Renal pelvis (tissue), 4 donors: Measurements from ENCODE around the gene ITSN2. TPM values are rescaled to one million over a fixed set of nuclear protein-coding genes. Genes with fewer than 3 reads are reported as not detected.
"Not testable (repeated sequence)": the region's sequence is repeated elsewhere in the genome, so short reads cannot be mapped to it uniquely, and the experiment has no call there.

Experiments used
- DNase-seq: peaks from one replicate; pipeline ENCODE4 v3.0.0-alpha.2; 2013
- polyA plus RNA-seq, 3 donors: library from polyadenylated mRNA; unstranded; fragments of 120-200 nt; gene quantifications; one replicate each; pipeline ENCODE4 v1.2.1, GENCODE V29; 2013; ENCODE audit not compliant: insufficient read length in 3 of 3

Gene ITSN2
- polyA plus RNA-seq, 3 donors = 23.6 to 33.4 (median 25.0) TPM

DNA sequence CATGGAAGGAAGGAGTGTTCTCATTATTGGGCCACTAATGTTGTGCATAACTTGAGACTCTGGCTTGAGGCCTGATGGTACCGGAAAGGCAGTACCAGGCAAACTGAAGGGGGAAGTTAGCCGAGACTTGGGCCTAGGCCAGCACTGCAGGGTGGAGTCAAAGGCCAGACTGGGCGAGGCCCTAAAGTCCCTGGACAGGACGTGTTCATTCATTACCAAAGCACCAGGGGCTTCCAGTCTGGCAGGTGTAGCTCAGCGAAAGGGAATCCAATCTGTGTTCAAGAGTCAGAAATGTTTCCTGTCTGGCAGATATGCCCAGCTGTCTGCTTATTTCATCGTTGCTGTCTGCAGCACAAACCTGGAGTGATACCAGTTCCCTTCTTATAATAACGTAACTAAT, 4.7 kb upstream of the ITSN2 start:
- no peak for DNase-seq

DNA sequence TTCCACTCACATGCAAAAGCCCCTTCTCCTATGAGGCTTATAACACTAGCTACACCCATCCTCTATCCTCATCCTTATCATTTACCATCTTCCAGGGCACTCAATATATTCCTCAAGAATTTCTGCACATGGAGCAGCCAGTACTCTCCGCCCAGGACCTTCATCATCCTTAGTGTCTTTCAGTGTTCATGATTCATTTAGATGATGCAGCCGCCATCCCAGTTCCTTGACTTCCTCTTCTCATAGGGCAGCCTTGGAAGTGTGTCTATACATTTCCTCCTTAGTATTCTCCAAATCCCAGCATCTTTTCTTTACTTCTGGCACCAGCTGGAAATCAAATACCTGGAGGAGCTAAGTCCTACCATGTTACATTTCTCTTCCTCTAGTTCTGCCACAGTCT, 3.0 kb upstream of the ITSN2 start:
- no peak for DNase-seq

DNA sequence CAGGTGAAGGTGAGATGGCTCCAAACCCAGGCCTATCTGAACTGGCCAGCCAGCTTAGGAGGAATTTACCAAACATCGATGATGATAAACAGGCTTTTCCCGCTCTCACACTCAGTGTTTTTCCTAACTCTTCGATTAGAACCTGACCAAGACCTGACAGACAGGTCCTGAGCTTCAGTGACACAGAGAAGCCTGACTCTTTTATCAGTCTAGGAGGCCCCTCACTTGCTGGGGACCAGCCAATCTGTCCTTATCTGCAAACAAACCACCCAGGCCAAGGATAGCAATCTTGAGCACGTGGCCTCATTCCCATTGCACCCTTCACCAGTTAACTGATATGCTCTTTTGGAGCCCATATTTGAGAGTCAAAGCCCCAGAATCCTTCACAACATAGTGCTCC, 1.9 kb upstream of the ITSN2 start:
- DNase-seq = no peak

DNA sequence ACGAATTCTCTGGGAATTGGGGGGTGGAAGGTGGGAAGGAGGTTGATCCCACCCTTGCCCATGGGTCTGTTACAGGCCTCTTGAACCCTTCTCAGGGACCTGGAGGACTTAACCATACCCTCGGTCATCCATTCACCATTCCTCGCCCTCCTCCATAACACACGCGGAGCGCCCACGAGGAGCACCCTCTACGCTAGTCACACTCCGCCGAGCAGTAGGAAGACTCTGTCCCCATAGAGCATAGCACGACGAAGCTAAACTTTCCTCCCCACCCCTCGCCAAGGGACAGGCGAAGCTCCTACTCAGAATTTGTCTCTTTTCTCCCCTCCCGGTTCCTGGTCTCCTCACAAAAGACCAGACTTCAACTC, 611 bp upstream of the ITSN2 start:
- DNase-seq = no peak

DNA sequence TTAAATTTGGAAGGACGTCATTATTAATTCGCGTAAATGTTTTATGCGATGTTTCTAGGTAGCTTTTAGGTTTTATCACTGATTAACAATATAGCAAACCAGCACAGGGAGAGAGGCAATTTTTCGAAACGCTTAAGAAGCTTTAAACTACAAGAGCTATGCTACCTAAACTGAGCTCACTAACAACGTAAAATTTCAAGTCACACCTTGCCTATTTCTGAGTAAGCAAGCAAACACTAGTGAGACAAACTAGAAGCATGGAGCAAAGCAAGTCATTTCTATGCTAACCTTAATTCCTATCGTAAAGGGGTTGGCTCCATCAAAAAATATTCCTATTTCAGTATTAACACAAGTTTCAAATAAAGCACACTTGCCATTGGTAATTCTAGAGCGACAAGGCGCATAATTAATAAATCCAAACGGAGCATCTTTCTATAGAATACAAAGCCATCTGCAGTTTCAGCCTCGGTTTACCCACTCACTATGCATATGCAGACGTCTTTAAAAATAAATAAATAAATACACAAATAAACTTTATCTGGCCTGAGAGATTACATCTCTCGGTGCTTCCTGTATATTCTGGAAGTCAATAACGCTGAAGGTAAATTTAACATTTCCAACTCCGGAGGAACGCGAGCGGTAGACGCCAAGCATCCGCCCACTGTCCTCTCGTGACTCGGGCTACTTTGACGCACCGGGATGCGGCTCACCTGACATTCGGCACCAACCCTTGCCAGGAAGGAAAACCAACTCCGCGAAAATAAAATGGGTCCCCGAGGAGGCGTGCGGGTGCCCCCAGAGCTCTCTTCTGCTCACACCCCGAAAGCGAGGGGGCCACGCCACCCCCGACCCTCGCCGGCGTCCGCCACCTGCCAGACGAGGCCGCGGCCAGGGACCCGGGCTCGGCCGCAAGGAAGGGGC, 947 bp downstream of the ITSN2 start:
- no peak for DNase-seq

DNA sequence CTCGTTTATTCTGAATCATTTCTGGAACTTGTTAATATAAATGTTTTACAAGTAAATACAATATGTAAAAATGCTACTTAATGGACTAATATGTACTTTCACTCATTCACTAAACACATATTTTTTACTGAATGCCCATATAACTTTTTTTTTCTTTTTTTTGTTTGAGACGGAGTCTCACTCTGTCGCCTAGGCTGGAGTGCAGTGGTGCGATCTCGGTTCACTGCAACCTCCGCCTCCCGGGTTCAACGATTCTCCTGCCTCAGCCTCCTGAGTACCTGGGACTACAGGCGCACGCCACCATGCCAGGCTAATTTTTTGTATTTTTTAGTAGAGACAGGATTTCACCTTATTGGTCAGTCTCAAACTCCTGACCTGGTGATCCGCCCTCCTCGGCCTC, 2.6 kb downstream of the ITSN2 start:
- not testable (repeated sequence) for DNase-seq

DNA sequence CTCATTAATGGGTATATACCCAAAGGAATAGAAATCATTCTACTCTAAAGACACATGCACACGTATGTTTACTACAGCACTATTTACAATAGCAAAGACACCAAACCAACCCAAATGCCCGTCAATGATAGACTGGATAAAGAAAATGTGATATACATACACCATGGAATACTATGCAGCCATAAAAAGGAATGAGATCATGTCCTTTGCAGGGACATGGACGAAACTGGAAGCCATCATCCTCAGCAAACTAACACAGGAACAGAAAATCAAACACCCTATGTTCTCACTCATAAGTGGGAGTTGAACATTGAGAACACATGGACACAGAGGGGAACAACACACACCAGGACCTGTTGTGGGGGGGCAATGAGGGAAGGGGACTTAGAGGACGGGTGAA, 3.2 kb downstream of the ITSN2 start:
- DNase-seq = not testable (repeated sequence)

DNA sequence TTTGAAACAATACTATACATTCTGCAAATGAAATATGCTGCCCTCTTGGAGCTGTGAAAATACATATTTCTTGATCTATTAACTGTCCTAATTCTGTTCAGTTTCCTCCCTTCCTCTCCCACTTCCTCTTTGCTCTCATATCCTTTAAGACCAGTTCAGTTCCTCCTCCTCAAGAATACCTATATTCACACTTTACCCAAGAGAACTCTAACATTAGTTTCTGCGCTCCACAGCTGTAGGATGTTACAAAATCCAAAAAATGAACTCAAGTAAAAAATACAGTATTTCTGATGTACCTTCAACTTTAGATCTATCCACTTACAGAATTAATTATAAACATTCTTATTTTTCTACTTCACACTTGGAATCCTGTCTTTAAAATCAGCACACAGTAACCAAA, 5.4 kb downstream of the ITSN2 start:
- DNase-seq = no peak

DNA sequence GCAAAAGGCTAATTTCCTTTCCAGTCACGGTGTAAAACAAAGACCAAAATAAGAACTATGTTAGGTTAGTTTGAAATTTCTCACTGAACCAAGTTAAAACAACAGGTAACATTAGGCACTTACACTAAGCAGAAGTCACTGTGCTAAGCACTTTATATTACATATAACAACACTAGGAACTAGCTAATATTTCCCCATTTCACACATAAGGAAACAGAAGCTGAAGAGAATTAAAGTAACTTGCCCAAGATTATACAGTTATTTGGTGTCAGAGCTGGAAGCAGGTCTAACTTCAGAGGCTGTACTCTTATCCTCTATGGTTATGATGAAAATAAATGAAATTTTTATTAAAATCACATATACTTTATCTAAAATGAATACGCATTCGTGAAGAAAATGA, 5.9 kb downstream of the ITSN2 start:
- no peak for DNase-seq

DNA sequence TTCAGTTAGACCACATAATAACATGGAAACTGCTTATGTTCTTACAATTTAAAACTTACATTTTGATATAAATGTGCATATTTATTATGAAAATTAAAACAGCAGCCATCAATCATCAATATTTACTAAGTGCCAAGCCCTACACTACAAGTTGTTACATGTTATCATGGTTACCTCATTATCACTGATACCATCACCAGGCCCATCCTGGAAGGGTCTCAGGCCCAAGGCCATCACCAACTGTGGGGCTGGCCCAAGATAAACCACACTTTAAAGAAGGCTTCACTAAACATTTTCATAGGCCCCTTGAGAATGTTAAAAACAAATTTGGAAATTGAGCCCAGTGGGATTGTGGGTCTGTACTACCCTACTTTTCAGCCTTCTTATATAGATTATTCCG, 6.4 kb downstream of the ITSN2 start:
- DNase-seq = no peak

DNA sequence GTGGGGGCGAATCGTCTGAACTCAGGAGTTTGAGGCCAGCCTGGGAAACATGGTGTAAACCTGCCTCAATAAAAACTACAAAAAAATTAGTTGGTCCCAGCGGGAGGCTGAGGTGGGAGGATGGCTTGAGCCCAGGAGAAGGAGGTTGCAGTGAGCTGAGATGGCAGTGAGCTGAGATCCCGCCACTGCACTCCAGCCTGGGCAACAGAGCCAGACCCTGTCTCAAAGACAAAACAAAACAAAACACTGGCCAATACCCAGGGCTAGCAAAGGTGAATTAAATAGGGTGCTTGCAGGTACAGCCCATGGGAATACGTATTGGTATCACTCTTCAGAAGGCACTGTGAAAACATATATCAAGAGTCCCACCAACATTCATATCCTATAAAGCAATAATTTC, 7.0 kb downstream of the ITSN2 start:
- DNase-seq = no peak

DNA sequence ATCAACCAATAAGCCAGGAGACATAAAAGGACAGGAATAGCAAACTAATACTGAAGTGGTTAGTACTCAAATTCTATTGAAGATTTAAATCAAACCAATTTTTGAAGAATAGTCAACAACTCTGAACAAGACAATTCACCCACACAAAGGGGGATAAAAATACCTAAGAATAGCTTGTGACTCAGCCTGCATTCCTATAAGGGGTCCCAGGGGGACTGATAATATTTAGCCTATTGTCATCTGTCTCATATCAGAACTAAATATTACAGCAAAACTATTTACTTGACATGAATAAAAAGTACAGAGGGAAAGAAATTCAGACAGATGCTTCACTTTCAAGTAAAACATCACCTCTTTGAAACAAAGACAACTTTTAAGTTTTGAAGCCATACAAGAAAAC, 7.7 kb downstream of the ITSN2 start:
- no peak for DNase-seq

DNA sequence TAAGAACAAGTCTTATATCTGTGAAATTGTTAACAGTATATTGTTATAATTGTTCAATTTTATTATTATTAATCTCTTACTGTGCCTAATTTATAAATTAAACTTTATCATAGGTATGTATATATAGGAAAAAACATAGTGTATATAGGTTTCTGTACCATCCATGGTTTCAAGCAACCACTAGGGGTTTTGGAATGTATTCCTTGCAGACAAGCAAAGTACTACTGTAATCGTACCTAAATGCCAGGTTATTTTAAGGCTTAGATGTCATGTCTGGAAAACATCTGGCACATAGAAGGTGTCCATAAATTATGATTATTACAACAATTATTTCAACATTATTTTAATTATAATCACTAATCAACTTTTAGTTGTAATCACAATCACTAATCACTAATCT, 8.4 kb downstream of the ITSN2 start:
- DNase-seq = no peak

DNA sequence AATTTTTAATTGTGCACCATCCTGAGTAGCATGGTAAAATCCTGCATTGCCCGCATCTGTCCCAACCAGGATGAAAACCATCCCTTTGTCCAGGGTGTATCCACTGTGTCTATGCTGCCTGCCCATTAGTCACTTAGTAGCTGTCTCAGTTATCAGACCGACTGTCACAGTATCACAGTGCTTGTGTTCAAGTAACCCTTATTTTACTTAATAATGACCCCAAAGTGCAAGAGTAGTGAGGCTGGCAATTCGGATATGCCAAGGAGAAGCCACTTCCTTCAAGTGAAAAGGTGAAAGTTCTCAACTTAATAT, 8.8 kb downstream of the ITSN2 start:
- no peak for DNase-seq

DNA sequence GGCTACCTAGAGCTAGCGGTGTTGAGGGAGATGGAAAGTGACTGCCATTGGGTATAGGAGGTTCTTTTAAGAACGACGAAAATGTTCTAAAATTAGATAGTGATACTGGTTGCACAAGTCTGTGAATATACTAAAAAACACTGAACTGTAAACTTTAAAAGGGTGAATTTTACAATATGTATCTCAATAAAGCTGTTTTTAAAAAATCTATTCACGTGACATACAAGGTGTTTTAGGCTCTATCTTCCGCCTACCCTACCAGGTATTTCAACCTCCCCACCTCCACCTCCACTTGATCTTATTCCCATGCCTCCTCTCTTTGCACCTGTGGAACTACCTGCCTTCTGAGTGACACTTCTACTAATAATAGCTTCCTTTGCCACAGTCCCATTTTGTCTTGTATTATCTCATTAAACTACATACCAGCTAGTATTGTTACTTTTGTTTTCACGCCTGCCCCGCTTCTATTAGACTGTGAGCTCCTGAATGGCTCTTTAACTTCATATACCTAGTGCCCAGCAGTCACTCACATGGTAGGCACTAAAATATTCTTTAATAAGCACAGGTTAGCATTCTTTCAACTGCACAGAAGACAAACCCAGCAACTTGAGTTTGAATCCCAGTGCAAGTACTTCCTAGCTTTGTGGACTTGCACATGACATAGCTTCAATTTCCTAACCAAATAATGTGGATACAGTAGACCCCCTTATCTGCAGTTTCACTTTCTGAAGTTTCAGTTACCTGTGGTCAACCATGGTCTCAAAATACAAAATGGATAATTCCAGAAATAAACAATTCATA, 9.3 kb downstream of the ITSN2 start:
- DNase-seq = no peak

DNA sequence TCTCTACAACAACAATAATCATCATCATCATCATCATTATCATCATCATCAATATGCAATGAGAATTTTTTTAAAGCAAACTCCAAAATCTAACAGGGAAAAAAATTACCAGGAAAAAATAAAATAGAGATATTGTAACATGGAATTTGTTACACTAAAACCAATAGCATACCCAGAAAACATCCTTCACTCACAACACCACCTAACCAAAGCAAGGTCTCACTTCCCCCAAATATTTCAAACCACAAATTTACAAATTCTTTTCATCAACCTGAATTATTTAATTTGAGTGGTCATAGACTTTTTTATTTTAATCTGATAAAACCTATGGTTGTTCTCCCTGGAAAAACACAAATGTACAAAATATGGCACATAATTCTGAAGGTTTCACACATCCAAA, 11.2 kb downstream of the ITSN2 start:
- DNase-seq = no peak

DNA sequence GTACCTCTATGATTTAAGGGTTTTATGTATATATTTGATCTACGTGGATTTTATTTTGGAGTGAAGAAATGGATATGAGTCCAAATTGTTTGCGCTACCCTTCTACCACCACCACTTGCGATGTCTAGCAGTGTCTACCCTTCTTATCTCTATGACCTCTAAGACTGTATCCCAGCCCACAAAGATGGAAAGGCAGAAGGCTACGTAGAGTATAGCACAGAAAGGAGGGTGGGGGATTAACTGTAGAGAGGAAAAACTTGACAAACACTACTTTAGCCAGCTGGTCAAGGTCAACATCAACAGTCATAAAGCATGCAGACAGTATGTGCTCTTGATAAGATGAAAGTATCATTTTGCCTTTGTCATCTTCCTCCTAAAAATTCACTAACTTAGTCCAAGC, 14.4 kb downstream of the ITSN2 start:
- DNase-seq = no peak

DNA sequence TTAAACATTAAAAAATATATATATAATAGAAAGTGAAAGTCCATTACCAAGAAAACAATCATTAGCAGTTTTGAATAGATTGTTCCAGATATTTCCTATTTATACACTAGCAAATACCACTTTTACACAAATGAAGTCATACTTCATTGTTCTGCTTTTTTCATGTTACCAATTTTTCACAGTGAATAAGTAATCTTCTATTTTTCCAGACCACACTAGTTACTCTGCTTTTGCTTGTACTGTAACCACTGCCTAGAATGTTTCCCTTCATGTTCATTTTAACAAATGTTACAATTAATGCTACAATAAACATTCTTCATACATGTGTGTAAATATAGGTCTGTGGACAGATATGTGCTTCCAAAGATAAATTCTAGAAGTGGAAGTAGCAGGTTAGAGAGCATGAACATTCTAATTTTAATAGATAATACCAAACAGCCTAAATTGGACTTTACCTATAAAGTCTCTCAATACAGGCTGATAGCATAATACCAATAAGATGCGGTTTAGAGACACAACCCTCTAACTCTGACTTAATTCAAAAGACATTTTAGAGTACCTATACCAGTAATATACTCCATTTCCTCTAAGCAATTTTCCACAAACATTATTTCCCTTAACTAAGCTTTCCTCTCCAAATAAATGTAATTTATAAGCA, 17.0 kb downstream of the ITSN2 start:
- DNase-seq = no peak

DNA sequence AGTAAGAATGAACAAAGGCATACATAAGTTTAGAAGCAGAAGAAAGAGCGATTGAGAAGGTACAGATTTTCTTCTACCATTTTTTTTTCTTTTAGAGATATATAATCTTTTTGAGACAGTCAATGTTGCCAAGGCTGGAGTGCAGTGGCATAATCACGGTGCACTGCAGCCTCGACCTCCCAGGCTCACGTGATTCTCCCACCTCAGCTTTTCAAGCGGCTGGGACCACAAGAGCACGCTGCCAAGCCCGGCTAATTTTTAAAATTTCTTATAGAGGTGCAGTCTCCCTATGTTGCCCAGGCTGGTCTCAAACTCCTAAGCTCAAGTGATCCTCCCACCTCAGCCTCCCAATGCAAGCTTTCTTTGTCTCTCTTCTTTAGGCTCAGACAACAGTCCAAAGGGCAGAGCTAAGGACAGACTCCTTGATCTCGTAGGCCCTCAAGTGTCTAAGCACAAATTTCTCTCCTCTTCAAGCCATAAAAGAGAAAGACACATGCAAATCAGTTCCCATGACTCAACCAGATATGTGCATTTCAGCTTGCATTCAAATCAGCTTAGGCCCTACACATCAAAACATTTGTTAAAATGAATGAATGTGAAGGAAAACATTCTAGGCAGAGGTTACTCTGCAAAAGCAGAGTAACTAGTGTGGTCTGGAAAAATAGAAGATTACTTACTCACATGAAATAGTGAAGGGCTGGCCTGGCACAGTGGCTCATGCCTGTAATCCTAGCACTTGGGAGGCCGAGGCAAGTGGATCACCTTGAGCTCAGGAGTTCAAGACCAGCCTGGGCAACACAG, 18.0 kb downstream of the ITSN2 start:
- DNase-seq = no peak

DNA sequence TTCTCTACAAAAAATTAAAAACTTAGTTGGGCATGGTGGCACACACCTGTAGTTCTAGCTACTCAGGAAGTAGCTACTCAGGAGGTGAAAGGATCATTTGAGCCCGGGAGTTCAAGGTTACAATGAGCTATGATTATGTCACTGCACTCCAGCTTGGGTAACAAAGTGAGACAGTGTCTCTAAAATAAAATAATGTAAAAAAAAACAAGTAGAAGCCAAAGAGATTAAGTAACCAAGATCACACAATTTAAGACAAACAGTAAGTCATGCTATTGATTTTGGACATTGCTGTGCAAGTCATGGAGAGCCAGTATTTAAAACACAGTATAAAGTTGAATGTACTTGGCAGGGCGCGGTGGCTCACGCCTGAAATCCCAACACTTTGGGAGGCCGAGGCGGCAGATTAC, 20.5 kb downstream of the ITSN2 start:
- DNase-seq = no peak

DNA sequence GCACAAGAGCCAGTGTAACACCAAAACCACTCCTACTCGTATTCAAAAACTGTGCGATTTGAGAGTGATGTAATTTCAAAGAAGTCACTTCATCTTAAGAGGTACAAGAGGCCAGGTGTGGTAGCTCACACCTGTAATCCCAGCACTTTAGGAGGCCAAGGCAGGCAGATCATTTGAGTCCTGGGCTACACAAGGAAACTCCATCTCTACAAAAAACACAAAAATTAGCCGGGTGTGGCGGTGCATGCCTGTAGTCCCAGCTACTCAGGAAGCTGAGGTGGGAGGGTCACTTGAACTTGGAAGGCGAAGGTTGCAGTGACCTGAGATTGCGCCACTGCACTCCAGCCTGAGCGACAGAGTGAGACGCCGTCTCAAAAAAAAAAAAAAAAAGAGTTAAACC, 21.2 kb downstream of the ITSN2 start:
- not testable (repeated sequence) for DNase-seq

DNA sequence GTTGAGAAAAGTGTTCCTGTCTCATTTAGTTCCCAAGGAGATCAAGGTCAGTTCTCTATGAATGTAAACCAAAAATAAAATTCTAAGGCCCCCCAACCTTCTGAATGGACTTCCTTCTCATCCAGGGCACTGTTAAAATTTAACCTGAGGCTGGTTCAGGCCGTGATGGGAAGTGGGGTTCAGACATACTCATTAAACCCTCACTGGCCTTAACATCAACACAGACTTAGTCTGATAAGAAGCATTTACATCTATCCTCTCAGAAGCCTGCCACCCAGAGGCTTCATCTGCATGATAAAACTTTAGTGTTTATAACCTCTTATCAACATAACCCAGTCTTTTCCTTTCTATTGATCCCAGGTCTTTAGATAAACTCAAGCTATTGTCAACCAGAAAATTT, 22.4 kb downstream of the ITSN2 start:
- DNase-seq = no peak
